IMR-90 (cell line): ENCODE data around the gene COLEC12. TPM values are rescaled to one million over a fixed set of nuclear protein-coding genes. Genes with fewer than 3 reads are reported as not detected.

Source experiments
- ATAC-seq: fragments of 200-7000 bp; cut with Tn5 transposase; 2 replicates; pipeline ENCODE4 v1.9.1; 2020; ENCODE audit warnings: low read depth, mild to moderate bottlenecking, moderate library complexity
- BruUV-seq: library from RNA; stranded (reverse); fragments of 400-500 nt; replicated peaks from 2 replicates; lab custom pipeline; 2021; lab: Mats Ljungman, UMichigan
- CTCF ChIA-PET: fragments of 300-600 bp; formaldehyde crosslinking; extraction: SDS; loops from one replicate; lab custom pipeline; 2021; ENCODE audit warnings: antibody characterized with exemption; lab: Yijun Ruan, JAX
- POLR2A ChIA-PET: fragments of 300-600 bp; sonication (Branson Sonifier 250); formaldehyde crosslinking; loops from one replicate; lab custom pipeline; 2022; ENCODE audit warnings: antibody characterized with exemption; ENCODE audit not compliant: unreplicated experiment; lab: Charles Lee
- DNase-seq: peaks from one replicate; pipeline ENCODE4 v3.0.0; 2013
- H2AFZ ChIP-seq: replicated peaks from 2 replicates; pipeline ENCODE3; 2013; ENCODE audit warnings: low read length, mild to moderate bottlenecking; ENCODE audit not compliant: poor library complexity
- H2AK5ac ChIP-seq: 2 replicates; pipeline ENCODE4 v1.6.1; 2013; ENCODE audit warnings: low read depth, low read length, inconsistent platforms
- H2AK9ac ChIP-seq: replicated peaks from 2 replicates; pipeline ENCODE3; 2013; ENCODE audit warnings: mild to moderate bottlenecking, low read depth, low read length, moderate library complexity; ENCODE audit not compliant: poor library complexity
- H2BK120ac ChIP-seq: 2 replicates; pipeline ENCODE4 v1.6.1; 2013; ENCODE audit warnings: low read depth, low read length, inconsistent platforms
- H2BK15ac ChIP-seq: 3 replicates; pipeline ENCODE4 v1.6.1; 2013; ENCODE audit warnings: low read depth, low read length, inconsistent platforms
- H2BK20ac ChIP-seq: 2 replicates; pipeline ENCODE4 v1.6.1; 2013; ENCODE audit warnings: low read depth, mild to moderate bottlenecking, inconsistent platforms, low read length, moderate library complexity
- H2BK5ac ChIP-seq: 2 replicates; pipeline ENCODE4 v1.6.1; 2013; ENCODE audit warnings: mild to moderate bottlenecking, low read depth, low read length, inconsistent platforms; ENCODE audit not compliant: poor library complexity, severe bottlenecking
- H3K14ac ChIP-seq: replicated peaks from 2 replicates; pipeline ENCODE4 v1.6.1; 2013; ENCODE audit warnings: low read depth, low read length, inconsistent platforms
- H3K18ac ChIP-seq: 2 replicates; pipeline ENCODE4 v1.6.1; 2013; ENCODE audit warnings: low read depth, low read length, control low read depth
- H3K23ac ChIP-seq: 2 replicates; pipeline ENCODE4 v1.6.1; 2013; ENCODE audit warnings: low read depth, low read length, inconsistent platforms
- H3K27ac ChIP-seq: 2 replicates; pipeline ENCODE4 v1.5.1; 2013; ENCODE audit warnings: mild to moderate bottlenecking, control low read depth, low read length; ENCODE audit not compliant: insufficient read depth
- H3K27me3 ChIP-seq: 2 replicates; pipeline ENCODE4 v1.6.1; 2013; ENCODE audit warnings: low read length; ENCODE audit not compliant: control insufficient read depth, insufficient read depth
- H3K36me3 ChIP-seq: 2 replicates; pipeline ENCODE4 v1.6.1; 2013; ENCODE audit warnings: low read length, mixed read lengths; ENCODE audit not compliant: control insufficient read depth, insufficient read depth
- H3K4ac ChIP-seq: 2 replicates; pipeline ENCODE4 v1.6.1; 2013; ENCODE audit warnings: low read depth, low read length, inconsistent platforms
- H3K4me1 ChIP-seq: 2 replicates; pipeline ENCODE4 v1.6.1; 2013; ENCODE audit warnings: low read length, mixed read lengths; ENCODE audit not compliant: control insufficient read depth, insufficient read depth
- H3K4me2 ChIP-seq: 2 replicates; pipeline ENCODE4 v1.6.1; 2013; ENCODE audit warnings: low read depth, mild to moderate bottlenecking, control low read depth, low read length, moderate library complexity
- H3K4me3 ChIP-seq: 2 replicates; pipeline ENCODE4 v1.5.1; 2013; ENCODE audit warnings: low read depth, mild to moderate bottlenecking, control low read depth, low read length, moderate library complexity; ENCODE audit not compliant: insufficient read depth
- H3K56ac ChIP-seq: 2 replicates; pipeline ENCODE4 v1.6.1; 2013; ENCODE audit warnings: low read length, inconsistent platforms; ENCODE audit not compliant: insufficient read depth; ENCODE audit errors: extremely low read depth
- H3K79me1 ChIP-seq, 2 experiments: 2 replicates each; pipeline ENCODE4 v1.6.1; 2013; ENCODE audit warnings: low read length in 2 of 2, inconsistent platforms in 1 of 2, low read depth in 1 of 2
- H3K9ac ChIP-seq: 2 replicates; pipeline ENCODE4 v1.6.1; 2013; ENCODE audit warnings: low read depth, low read length, control low read depth
- H3K9me1 ChIP-seq: 2 replicates; pipeline ENCODE4 v1.6.1; 2013; ENCODE audit warnings: low read length, inconsistent platforms; ENCODE audit not compliant: insufficient read depth
- H3K9me3 ChIP-seq: 2 replicates; pipeline ENCODE4 v1.6.1; 2013; ENCODE audit warnings: low read length; ENCODE audit not compliant: control insufficient read depth, insufficient read depth
- H4K20me1 ChIP-seq: 2 replicates; pipeline ENCODE4 v1.6.1; 2013; ENCODE audit warnings: low read length, inconsistent platforms; ENCODE audit not compliant: insufficient read depth
- H4K5ac ChIP-seq: 2 replicates; pipeline ENCODE4 v1.6.1; 2013; ENCODE audit warnings: mild to moderate bottlenecking, low read depth, low read length, control low read depth
- H4K8ac ChIP-seq, 2 experiments: 2 replicates each; pipeline ENCODE4 v1.6.1; 2013; ENCODE audit warnings: low read depth in 2 of 2, low read length in 2 of 2, control low read depth in 1 of 2, inconsistent platforms in 1 of 2
- H4K91ac ChIP-seq: 2 replicates; pipeline ENCODE4 v1.6.1; 2013; ENCODE audit warnings: low read depth, low read length, inconsistent platforms; ENCODE audit not compliant: insufficient read depth
- BHLHE40 ChIP-seq: fragments of 150-350 bp; IDR thresholded peaks from 2 replicates; pipeline ENCODE4 v1.6.1; 2016; ENCODE audit warnings: mild to moderate bottlenecking, low read depth, low read length
- CEBPB ChIP-seq: IDR thresholded peaks from 2 replicates; pipeline ENCODE4 v1.6.1; 2012; ENCODE audit warnings: low read depth, low read length, improper control_type of control experiment
- CHD1 ChIP-seq: IDR thresholded peaks from 2 replicates; pipeline ENCODE4 v1.6.1; 2012; ENCODE audit warnings: low read depth, low read length, improper control_type of control experiment
- CTCF ChIP-seq: conservative IDR thresholded peaks from 2 replicates; pipeline ENCODE4 v1.5.1; 2012; ENCODE audit warnings: mild to moderate bottlenecking, low read depth, low read length, improper control_type of control experiment
- FOS ChIP-seq: fragments of 150-350 bp; IDR thresholded peaks from 2 replicates; pipeline ENCODE4 v1.6.1; 2016; ENCODE audit warnings: low read depth, low read length
- MAFK ChIP-seq: IDR thresholded peaks from 2 replicates; pipeline ENCODE4 v1.6.1; 2012; ENCODE audit warnings: low read depth, low read length, improper control_type of control experiment
- MAZ ChIP-seq: IDR thresholded peaks from 2 replicates; pipeline ENCODE4 v1.6.1; 2012; ENCODE audit warnings: low read depth, mild to moderate bottlenecking, low read length, improper control_type of control experiment, moderate library complexity, borderline replicate concordance
- MXI1 ChIP-seq: IDR thresholded peaks from 2 replicates; pipeline ENCODE4 v1.6.1; 2012; ENCODE audit warnings: low read depth, mild to moderate bottlenecking, low read length, moderate library complexity, borderline replicate concordance
- NFE2L2 ChIP-seq: fragments of 150-350 bp; IDR thresholded peaks from 2 replicates; pipeline ENCODE4 v1.6.1; 2016; ENCODE audit warnings: low read depth, mild to moderate bottlenecking, low read length
- POLR2A ChIP-seq: IDR thresholded peaks from 2 replicates; pipeline ENCODE4 v1.6.1; 2012; ENCODE audit warnings: mild to moderate bottlenecking, low read depth, low read length
- RAD21 ChIP-seq: IDR thresholded peaks from 2 replicates; pipeline ENCODE4 v1.6.1; 2012; ENCODE audit warnings: low read length, improper control_type of control experiment
- RCOR1 ChIP-seq: IDR thresholded peaks from 2 replicates; pipeline ENCODE4 v1.6.1; 2012; ENCODE audit warnings: mild to moderate bottlenecking, low read length, improper control_type of control experiment; ENCODE audit not compliant: insufficient replicate concordance
- RFX5 ChIP-seq: IDR thresholded peaks from 2 replicates; pipeline ENCODE4 v1.8.0; 2012; ENCODE audit warnings: low read depth, mild to moderate bottlenecking, low read length, moderate library complexity
- SMC3 ChIP-seq: fragments of 150-350 bp; IDR thresholded peaks from 2 replicates; pipeline ENCODE4 v1.6.1; 2016; ENCODE audit warnings: low read depth, mild to moderate bottlenecking, antibody characterized with exemption, low read length, moderate library complexity
- USF2 ChIP-seq: fragments of 150-350 bp; IDR thresholded peaks from 2 replicates; pipeline ENCODE4 v1.6.1; 2017; ENCODE audit warnings: mild to moderate bottlenecking, antibody characterized with exemption, low read length, low read depth
- WGBS, 2 experiments: methylation state at CpG; one replicate each; pipeline versions ENCODE4 v1.1.5 to v1.1.7; 2013; ENCODE audit warnings: missing lambda C conversion rate in 2 of 2; ENCODE audit not compliant: insufficient read length in 1 of 2; ENCODE audit errors: extremely low coverage in 2 of 2; 5-methylcytosine and 5-hydroxymethylcytosine counted together
- dilution Hi-C: fragments of 300-500 bp; cut with HindIII; formaldehyde crosslinking; loops from one replicate; pipeline ENCODE4 v1.14.3; 2018; ENCODE audit warnings: low sequenced_read_pairs; ENCODE audit not compliant: unreplicated experiment
- in situ Hi-C: fragments of 300-500 bp; cut with MboI; formaldehyde crosslinking; loops from 3 replicates; pipeline ENCODE4 v1.14.3; 2019; ENCODE audit warnings: low sequenced_read_pairs, inconsistent platforms, mixed read lengths
- intact Hi-C: fragments of 100-400 bp; cut with micrococcal nuclease; formaldehyde crosslinking; loops from 2 replicates; pipeline ENCODE4 v1.10.0; 2022
- polyA plus RNA-seq, 3 experiments: library from polyadenylated mRNA; depleted of rRNA; stranded (reverse); fragments of >200 nt; gene quantifications; 2 replicates each; pipeline ENCODE4 v1.2.3, GENCODE V29; 2012; ENCODE audit warnings: low replicate concordance in 1 of 3
- total RNA-seq: library from RNA; depleted of rRNA; stranded (reverse); fragments of >200 nt; gene quantifications from 2 replicates; pipeline ENCODE4 v1.2.3, GENCODE V29; 2012
- TF ChIP-seq, protein P1 (sequence below): fragments of 150-350 bp; IDR thresholded peaks from 2 replicates; pipeline ENCODE4 v1.6.1; 2016; ENCODE audit warnings: low read depth, mild to moderate bottlenecking, low read length, moderate library complexity, borderline replicate concordance

The COLEC12 gene
- total and polyA plus RNA-seq, 2 of the 4 experiments (the other 2 are of a cell fraction): 1.0 to 2.3 TPM

DNA sequence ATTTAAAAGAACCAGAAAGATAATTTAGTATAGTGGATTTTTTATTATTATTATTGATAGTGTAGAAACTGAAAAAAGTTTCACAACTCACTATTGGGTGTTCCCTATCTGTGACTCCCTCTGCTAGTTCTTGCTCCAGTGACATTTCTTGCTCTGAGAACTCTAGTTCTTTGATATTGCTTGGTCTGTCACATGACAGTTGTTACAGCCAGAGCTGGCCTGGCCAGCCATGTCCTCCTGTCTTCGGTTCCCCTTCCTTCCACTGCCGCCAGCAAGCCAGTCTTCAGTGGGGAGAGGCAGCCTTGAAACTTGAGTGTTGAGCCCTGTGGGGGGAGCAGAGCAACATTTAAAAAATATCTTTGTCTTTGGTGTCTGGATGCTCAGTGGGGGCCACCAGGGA lies 225.0 kb downstream of the COLEC12 start:
- POLR2A ChIA-PET: no interaction called here

More for the DNA sequence above, 225.0 kb downstream of the COLEC12 start:
- ATAC-seq: no peak
- WGBS, 2 experiments: no CpG with 5 or more reads among the region's 2 CpGs
- no peak overlapping the region for H4K8ac ChIP-seq
- H2BK120ac ChIP-seq: no peak overlapping the region
- TF ChIP-seq FOS: no peak
- TF ChIP-seq RAD21: no peak
- TF ChIP-seq CTCF: no peak
- no peak for TF ChIP-seq CEBPB
- TF ChIP-seq NFE2L2: no peak
- no peak for TF ChIP-seq CHD1
- TF ChIP-seq, protein P1, sequence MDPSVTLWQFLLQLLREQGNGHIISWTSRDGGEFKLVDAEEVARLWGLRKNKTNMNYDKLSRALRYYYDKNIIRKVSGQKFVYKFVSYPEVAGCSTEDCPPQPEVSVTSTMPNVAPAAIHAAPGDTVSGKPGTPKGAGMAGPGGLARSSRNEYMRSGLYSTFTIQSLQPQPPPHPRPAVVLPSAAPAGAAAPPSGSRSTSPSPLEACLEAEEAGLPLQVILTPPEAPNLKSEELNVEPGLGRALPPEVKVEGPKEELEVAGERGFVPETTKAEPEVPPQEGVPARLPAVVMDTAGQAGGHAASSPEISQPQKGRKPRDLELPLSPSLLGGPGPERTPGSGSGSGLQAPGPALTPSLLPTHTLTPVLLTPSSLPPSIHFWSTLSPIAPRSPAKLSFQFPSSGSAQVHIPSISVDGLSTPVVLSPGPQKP: no peak
- no peak for TF ChIP-seq MAFK
- no peak for TF ChIP-seq POLR2A
- no peak for TF ChIP-seq RCOR1
- no peak for TF ChIP-seq BHLHE40
- TF ChIP-seq MAZ: no peak
- no peak for TF ChIP-seq SMC3
- no peak for TF ChIP-seq USF2
- no peak for TF ChIP-seq MXI1
- no peak for TF ChIP-seq RFX5
- no peak overlapping the region for H3K23ac ChIP-seq
- in situ Hi-C loops: loop anchor here (10.0 kb wide), 1 partner anchor 559 kb away; no protein-coding TSS in a partner anchor
- H3K9me3 ChIP-seq: peaks cover 5% of the 10 kb centered on the region; the same call in 1 of the 2 replicates
- H3K9me1 ChIP-seq: no peaks in the 10 kb centered on the region
- H3K27ac ChIP-seq: no peak overlapping the region
- H2BK15ac ChIP-seq: no peak overlapping the region
- H3K9ac ChIP-seq: no peak overlapping the region
- H4K20me1 ChIP-seq: no peaks in the 10 kb centered on the region
- H2BK20ac ChIP-seq: no peak overlapping the region
- no peak overlapping the region for H2BK5ac ChIP-seq
- H3K4me1 ChIP-seq: no peaks in the 10 kb centered on the region
- H3K79me1 ChIP-seq: no peaks in the 10 kb centered on the region
- DNase-seq: no peak
- intact Hi-C loops: no loop called here
- no peak overlapping the region for H4K5ac ChIP-seq
- H3K4me3 ChIP-seq: no peak overlapping the region
- no peak overlapping the region for H2AFZ ChIP-seq
- H3K4ac ChIP-seq: no peak overlapping the region
- no peaks in the 10 kb centered on the region for H3K36me3 ChIP-seq
- H2AK9ac ChIP-seq: no peak overlapping the region
- H2AK5ac ChIP-seq: no peak overlapping the region
- no TSS peak for BruUV-seq
- no peaks in the 10 kb centered on the region for H3K27me3 ChIP-seq
- H3K14ac ChIP-seq: no peak overlapping the region
- CTCF ChIA-PET: no interaction called here
- H3K4me2 ChIP-seq: no peak overlapping the region
- no peak overlapping the region for H3K18ac ChIP-seq
- no peak overlapping the region for H4K91ac ChIP-seq
- no peak overlapping the region for H3K56ac ChIP-seq
- dilution Hi-C loops: no loop called here
